Posterior cingulate gyrus (tissue), 11 donors: ENCODE measurements around the gene HAPSTR1.
"Not testable (repeated sequence)": the region's sequence is repeated elsewhere in the genome, so short reads cannot be mapped to it uniquely, and the experiment has no call there.

Experiments
- DNase-seq, 10 donors: peaks; one replicate each; pipeline versions ENCODE4 v3.0.0 to v3.0.0-alpha.2; 2020 to 2021; ENCODE audit warnings: mixed read lengths in 3 of 10
- intact Hi-C: fragments of 100-400 bp; cut with DNase I; formaldehyde crosslinking; loops from one replicate; pipeline ENCODE4 v1.15.1; 2023

HAPSTR1 gene, protein sequence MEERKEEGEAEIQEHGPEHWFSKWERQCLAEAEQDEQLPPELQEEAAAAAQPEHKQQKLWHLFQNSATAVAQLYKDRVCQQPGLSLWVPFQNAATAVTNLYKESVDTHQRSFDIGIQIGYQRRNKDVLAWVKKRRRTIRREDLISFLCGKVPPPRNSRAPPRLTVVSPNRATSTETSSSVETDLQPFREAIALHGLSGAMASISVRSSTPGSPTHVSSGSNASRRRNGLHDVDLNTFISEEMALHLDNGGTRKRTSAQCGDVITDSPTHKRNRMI

DNA sequence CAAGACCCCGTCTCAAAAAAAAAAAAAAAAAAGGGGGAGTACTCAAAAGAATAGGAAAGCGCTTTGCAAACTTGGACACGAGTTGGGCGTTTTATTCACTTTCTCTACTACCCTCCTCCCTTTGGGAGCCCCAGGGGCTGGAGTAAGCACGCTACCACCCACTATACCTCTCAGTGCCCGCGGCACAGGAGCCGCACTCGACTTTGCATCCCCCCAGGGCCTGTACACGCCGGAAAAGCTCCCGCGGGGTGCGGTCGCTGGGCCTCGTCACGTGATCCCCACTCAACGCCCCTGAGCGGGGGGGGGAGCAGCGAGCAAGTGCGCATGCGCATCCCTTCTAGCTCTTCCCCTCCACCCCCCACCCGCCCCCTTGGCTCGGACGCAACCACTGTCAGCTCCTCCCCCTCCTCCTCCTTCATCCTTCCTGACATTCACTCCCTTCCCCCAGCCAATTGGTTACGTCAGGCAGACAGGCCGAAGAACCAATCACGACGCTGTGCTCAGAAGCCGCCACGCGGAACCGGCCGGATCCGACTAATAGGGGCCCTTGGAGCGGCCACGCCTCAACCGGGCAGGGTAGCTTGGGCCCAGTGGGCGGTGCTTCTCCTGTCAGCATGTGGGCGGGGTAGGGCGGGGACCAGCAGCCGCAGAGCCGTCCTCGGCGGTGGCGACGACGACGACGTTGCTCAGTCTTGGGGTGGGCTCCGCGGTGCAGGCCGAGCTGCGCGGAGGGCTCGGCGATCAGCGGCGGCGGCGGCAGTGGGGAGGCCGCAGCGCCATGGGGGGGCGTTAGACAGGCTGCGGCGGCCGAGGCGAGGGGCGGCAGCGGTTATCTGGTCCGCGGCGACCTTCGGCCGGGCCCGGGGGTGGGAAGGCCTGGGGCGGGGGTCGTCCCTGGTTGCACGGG lies at the start of gene HAPSTR1:
HAPSTR1 (plus strand) TSS at position 685 of the 907 bp plus-strand sequence. CDS start 401 bp downstream, outside the sequence.
- intact Hi-C loops = loop anchor here (1.0 to 2.0 kb wide), 2 partner anchors 128 to 223 kb away; partner anchors contain the start of gene USP7

DNA sequence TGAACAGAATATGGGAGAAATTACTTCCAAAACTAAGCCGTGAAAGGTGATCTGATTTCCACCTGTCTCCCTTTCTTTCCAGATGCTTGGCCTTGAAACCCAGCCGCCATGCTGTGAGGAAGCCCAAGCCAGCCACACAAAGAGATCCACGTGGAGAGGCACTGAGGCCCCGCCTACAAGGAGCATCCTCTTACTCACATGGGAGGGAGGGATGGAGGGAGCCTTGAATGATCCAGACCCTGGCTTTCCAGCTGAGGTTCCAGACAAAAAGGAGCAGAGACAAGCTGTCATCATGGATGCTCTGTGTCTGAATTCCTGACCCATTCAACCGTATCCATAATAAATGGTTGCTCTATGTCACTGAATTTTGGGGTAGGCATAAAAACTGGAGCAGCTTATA lies 48.9 kb upstream of the HAPSTR1 start:
- intact Hi-C loops = no loop called here
- peak in 2 of 10 donors; percentile 5 to 39 for DNase-seq

More for the DNA sequence above, at the start of gene HAPSTR1:
- peak; percentile 97 to 100 (median 100) for DNase-seq

DNA sequence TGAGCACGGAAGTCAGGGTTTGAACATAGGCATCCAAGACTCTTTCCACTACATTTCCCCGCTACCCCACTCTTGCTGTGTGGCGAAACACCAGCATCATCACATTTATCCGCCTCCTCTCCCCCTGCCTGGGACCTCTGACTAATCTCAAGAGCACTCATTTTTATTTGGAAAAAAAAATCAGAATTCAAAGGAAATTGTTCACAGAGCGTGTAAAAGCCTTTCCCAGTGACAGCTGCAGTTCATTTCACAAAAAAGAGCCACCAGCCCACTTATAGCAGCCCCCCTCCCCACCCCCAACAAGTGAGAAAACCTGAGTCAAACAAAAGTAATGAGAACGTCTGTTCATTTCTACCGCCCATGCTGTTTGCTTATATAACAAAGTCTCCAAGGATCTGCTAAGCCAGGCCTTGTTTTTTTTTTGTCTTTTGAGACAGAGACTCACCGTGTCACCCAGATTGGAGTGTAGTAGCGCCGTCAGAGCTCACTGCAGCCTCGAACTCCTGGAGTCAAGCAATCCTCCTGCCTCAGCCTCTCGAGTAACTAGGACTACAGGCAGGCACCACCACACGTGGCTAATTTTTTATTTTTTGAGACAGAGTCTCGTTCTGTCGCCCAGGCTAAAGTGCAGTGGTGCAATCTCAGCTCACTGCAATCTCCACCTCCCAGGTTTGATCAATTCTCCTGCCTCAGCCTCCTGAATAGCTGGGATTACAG lies 48.3 kb upstream of the HAPSTR1 start:
- DNase-seq = peak in 5 of 10 donors; percentile 16 to 83 (median 65)
- intact Hi-C loops = no loop called here

GRCh38 chr16:9045562-9045961 lies 45.9 kb upstream of the HAPSTR1 start:
- intact Hi-C loops = not testable (repeated sequence)
- DNase-seq = peak in 1 of 10 donors; percentile 1

GRCh38 chr16:9046667-9047055 lies 44.8 kb upstream of the HAPSTR1 start:
- DNase-seq = no peak
- intact Hi-C loops = no loop called here

DNA sequence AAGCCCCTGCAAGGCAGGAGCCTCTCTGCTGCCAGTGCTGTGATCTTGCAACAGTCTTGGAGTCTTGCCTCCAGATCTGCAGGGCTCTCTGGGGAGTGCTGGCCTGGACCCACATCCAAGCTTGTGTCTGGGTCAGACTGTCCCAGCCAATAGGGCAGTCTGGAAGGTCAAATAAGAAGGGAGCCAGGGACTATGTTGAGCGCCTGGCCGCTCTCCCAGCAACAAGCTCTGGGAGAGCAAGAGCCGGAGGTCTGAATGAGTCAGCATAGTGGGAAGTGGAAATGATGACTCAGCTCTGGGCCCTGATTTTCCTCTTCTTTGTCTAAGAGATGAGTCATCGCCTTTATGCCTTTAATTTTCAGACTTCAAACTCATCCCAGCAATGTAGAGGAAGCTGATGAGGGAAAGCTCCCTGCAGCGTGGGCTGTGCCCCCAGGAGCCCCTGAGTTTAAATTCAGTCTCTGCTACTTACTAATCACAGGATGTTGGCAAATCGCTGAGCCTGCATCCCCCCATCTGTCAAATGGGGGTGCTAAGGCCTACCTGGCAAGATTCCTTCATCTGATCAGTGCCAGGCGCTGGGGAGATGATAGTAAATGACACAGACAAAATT lies 43.6 kb upstream of the HAPSTR1 start:
- intact Hi-C loops = no loop called here
- peak; percentile 27 to 94 (median 70) for DNase-seq

- intact Hi-C loops = no loop called here
- DNase-seq = peak in 1 of 10 donors; percentile 40
These were observed 43.1 kb upstream of the HAPSTR1 start for GRCh38 chr16:9048302-9048700.

- intact Hi-C loops = no loop called here
- peak in 2 of 10 donors; percentile 11 to 29 for DNase-seq
These were observed 42.2 kb upstream of the HAPSTR1 start for GRCh38 chr16:9049241-9049640.

- intact Hi-C loops = no loop called here
- DNase-seq = peak in 2 of 10 donors; percentile 50 to 55
These were observed 41.2 kb upstream of the HAPSTR1 start for GRCh38 chr16:9050102-9050830.

GRCh38 chr16:9053006-9053601 lies 38.3 kb upstream of the HAPSTR1 start:
- DNase-seq = peak in 9 of 10 donors; percentile 18 to 91 (median 48)
- intact Hi-C loops = no loop called here

- no peak for DNase-seq
- intact Hi-C loops = no loop called here
These were observed 37.0 kb upstream of the HAPSTR1 start for GRCh38 chr16:9054460-9054859.

- intact Hi-C loops = no loop called here
- DNase-seq = peak in 2 of 10 donors; percentile 6 to 25
These were observed 36.3 kb upstream of the HAPSTR1 start for GRCh38 chr16:9055115-9055514.

DNA sequence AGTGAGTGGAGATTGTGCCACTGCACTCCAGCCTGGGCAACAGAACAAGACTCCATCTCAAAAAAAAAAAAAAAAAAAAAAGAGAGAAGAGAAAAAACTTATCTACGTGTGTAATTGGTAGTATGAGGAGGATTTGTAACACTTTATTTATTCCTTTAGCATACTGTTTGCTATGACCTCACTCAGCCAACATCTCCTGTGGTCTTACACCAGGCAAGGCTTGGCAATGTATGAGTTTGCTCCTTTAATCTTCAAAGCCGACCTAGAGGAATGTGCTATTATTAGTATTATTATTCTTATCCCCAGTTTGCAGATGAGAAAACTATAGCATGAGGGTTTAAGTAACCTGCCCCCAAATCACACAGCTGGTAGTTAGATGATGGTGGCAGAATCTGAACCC lies 35.8 kb upstream of the HAPSTR1 start:
- DNase-seq = peak in 1 of 10 donors; percentile 6
- intact Hi-C loops = no loop called here

- intact Hi-C loops = no loop called here
- peak in 1 of 10 donors; percentile 55 for DNase-seq
These were observed 35.4 kb upstream of the HAPSTR1 start for GRCh38 chr16:9056061-9056460.

DNA sequence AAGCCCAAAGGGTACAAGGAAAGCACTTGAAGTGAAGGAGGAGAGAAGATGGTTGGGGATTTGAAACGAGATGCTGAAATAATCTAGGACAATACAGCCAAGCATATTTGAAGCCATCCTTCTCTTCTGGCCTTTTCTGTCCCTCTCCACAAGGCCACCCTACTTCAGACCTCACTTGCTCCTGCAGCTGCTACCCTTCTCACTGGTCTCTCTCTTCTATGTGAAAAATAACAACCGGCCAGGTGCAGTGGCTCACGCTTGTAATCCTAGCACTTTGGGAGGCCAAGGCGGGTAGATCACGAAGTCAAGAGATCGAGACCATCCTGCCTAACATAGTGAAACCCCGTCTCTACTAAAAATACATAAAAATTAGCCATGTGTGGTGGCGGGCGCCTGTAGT lies 33.2 kb upstream of the HAPSTR1 start:
- DNase-seq = peak in 1 of 10 donors; percentile 7
- intact Hi-C loops = no loop called here

DNA sequence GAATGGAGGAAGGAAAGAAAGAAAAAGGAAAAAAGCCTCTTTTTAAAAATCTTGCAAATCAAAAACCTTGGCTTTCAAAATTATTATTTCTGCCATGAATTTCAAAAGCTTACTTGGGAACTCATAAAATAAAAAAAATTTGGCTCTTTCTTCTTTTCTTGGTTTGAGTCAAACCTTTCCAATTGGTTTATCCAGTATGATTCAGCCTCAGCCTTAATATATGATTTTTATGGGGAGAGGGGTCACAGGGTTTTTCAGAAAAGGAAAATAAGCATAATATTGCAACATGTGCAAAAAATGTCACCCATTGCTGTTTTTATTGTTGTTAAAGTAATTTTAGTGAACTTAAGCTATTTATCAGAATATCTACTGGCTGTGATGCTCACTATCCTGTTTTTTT lies 31.2 kb upstream of the HAPSTR1 start:
- DNase-seq = no peak
- intact Hi-C loops = no loop called here

DNA sequence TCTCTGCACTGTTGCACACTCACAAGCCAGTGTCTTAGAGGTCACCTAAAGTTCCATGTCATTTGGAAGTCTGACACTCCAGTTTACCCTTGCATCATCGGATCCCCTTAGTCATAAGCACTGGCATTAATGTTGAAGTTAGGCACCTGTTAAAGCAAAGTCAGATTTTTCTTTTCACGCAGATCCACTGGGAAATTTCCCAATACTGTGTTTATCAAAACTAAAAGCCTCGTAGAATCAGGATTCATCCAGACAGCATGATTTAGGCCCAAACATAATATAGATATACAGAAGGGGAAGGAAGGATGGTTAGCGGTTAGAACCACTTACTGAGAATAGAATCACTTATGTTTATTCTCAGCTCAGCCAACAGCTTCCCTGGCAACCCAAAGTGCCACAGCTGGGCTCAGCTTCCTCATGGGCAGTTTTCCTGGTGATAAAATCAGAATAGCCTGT lies 30.1 kb upstream of the HAPSTR1 start:
- intact Hi-C loops = no loop called here
- peak in 7 of 10 donors; percentile 27 to 89 (median 40) for DNase-seq

GRCh38 chr16:9062301-9062700 lies 29.1 kb upstream of the HAPSTR1 start:
- DNase-seq = peak in 1 of 10 donors; percentile 33
- intact Hi-C loops = no loop called here

DNA sequence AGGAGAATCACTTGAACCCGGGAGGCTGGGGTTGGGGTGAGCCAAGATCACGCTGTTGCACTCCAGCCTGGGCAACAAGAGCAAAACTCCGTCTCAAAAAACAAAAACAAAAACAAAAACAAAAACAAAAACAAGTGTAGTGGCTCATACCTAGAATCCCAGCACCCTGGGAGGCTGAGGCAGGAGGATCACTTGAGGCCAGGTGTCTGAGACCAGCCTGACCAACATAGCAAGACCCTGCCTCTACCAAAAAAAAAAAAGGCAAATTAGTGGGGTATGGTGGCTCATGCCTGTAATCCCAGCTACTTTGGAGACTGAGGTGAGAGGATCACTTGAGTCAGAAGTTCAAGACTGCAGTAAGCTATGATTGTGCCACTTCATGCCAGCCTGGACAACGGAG lies 26.4 kb upstream of the HAPSTR1 start:
- intact Hi-C loops = no loop called here

More for the DNA sequence above, 26.4 kb upstream of the HAPSTR1 start:
- no peak for DNase-seq
